NCI-H2196 treated with DMSO at 0.1 percent for 48 hours (cell line): ENCODE measurements around the gene IFFO2.

Experiments
- DNase-seq: peaks from one replicate; lab custom pipeline; 2025; ENCODE audit not compliant: unreplicated experiment; lab: John Stamatoyannopoulos, UW

Gene IFFO2

DNA sequence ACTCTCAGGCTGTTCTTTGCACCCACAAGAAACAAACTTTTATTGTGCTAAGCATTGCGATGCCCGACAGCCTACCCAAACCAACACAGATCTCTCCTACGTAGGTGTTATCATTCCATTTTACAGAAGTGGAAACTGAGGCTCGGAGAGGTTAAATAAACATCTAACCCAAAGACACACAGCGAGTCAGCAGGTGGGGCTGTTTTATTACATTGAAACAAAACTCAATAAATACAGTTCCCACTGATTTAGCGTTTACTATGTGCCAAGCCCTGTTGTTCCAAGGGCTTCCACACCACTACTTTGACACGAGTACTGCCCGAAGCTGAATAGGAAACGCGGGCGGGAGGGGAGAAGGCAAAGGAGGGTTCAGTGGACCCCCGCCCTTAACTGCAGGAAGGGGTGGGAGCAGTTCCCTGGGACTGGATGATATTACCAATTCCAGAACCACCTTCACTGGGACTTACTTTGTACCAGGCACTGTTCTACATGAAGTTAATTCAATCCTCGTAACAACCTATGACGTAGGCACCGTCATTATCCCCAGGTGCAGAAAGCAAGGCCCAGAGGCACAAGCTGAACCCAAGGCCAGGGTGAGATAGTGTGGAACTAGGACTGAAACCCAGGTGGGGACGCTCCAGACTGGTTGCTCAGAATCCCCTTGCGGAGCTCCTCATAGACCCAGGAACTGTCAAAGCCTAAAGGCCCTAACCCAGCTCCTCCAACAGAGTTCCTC, 34.8 kb downstream of the IFFO2 start:
- DNase-seq = no peak

DNA sequence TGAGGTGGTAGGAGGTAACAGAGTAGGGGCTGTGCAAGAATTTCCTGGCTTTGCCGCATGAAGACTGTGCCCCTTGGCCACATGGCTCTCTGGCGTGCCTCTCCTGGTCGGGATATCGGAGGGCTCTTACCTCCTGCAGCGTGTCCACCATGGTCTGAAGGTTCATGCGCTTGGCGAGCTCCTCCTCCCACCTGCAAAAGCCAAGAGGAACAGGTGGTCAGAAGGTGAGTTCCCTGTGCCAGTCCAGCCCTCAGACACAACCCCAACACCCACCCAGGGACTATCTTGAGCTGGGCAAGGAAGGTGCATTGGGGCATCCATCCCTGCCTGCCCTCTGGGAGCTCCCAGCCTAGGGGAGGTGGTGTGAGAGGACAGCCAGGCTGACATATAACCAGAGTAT, 35.5 kb downstream of the IFFO2 start:
- no peak for DNase-seq

DNA sequence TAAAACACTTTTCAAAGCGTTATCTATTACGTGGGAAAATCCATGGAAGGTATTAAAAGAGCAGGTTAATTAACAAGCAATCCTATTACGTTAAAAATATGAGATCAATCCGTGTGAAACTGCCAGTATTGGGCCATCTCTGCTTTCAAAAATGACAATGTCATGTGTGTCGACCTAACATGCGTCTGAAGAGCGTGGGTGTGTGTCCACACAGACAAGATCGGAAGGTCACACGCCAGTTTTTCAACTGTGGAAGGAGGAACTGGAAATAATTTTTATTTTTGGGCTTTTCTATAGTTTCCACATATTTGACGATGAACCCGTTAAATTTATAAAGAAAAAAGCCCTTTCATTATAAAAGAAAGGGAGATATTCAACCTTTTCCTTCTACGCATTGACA, 36.5 kb downstream of the IFFO2 start:
- no peak for DNase-seq

DNA sequence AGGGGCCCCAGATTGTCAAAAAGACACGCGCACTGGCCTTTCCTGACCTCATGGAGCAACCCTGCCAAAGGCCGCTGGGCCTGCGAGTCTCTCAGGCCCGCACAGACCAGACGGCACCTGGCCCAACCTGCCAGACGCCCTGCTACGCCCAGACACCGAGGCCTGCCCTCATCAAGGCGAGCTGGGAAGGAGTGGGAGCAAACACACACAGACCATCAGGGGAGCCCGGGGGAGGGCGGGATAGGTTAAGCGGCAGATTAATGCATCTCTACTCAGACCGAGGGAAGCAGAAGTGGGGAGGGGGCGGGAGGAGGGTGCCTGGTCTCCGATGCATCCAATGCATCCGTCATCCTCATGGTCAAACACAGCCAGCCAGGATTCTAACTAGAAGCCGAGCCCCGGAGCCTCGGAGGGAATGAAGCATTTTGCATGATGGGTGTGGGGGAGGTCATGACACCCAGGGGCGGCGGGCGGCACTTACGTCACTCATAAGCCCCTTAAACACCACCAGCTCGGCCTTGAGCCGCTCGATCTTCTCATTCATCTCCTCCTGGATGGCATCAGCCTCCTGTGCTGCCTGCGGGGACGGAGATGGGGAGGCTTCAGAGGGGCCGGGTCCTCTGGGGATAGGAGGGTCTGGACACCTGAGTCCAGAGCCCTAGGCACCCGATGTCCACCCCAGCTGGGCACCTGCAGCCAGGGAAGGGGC, 37.1 kb downstream of the IFFO2 start:
- no peak for DNase-seq

DNA sequence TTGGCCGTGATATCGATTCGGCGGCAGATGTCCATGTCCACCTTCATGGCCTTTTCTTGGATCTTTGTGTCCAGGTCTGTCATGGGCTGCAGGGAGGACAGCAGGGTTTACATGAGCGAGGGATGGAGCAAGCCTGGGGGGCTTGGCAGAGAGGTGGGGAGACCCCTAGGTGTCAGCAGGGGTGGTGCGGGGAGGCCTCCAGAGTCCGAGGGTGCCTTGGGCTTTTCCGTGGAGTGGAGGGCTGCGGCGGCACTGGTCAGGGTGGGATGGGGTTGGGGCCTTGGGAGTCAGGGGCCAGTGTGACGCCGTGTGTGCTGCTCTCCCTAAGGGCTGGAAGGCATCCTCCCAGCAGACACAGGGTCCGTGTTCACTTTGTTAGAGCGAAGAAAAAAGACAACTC, 38.1 kb downstream of the IFFO2 start:
- DNase-seq = no peak

DNA sequence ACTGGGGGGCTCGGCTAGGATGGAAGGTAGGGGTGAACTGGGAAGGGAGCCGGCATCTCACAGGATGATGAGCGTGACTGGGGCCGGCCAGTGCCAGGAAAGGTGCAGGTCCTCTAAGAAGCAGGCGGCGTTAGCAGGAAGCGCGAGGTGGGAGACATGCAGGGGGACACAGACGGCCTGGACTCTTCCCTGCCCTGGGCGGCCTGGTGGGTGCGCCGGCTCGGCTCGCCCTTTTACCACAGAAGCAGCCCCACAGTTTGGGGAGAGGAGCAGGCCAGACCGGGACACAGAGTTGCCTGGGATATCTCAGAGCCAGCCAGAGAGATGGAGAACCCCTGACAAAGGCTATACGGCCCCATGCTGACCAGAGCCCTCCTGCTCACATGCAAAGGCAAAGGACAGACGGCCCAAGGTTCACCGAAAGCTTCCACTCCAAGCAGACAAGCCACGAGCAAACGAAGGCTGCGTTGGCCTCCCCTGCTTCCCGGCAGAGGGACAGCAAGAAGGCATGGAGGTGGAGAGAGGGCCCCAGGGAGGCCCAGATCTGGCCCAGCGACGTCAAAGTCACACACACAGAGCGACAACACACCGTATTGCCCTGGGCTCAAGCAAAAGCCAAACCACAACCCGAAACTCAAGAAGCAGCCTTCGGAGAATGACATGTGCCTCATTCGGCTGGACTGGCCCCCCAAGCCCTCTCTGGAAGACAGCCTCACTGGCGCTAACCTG, 39.2 kb downstream of the IFFO2 start:
- DNase-seq = no peak

DNA sequence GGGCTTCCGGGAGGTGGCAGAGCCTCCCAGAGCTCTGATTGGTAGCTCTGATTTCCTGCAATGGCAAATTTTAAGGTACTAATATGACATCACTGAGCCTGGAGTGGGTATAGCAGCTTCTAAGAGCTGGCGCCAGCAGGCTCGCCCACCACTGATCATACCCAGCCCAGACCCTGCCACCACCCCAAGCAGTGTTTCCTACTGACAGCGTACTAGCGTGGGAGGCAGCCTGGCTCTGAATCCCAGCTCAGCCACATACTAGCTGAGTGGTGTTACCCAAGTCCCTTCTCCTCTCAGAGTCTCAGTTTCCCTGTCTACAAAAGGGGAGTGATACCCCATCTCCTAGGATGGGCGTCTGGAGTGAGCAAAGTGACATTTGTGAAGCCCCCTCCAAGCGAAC, 41.1 kb downstream of the IFFO2 start:
- DNase-seq = no peak

DNA sequence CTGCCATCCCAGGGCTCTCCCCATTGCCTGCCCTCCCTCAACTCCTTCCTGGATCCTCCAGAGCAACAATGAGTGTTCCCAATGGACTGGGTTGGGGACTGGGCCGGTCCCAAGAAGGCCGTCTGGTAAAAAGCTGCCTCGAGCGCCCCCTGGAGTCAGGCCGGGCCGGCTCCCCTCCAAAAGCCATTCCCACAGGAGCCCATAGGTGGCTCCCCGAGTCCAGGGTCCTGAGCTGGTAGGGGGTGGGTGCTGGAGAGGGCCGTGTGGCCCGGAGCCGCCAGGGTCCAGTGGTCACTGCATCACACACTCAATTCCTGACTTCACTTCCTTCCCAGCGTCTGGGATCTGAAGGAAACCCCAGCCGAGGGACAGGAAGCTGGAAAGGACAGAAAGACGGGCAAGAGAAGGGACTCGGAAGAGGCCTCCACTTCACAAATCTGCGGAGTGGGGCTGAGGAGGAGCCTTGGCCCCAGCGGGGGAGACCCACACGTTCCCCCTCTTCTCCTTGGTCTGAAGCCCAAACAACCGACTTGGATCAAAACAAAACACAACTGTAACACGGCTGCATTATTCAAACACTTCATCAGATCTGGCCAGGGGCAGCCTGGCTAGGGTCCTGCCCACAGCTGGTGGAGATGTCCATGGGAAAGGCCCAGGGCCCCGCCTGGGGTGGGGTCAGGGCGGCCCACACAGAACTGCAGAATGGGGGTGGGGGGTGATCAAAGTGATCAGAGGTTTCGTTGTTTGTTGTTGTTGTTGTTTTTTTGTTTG, 43.2 kb downstream of the IFFO2 start:
- no peak for DNase-seq

DNA sequence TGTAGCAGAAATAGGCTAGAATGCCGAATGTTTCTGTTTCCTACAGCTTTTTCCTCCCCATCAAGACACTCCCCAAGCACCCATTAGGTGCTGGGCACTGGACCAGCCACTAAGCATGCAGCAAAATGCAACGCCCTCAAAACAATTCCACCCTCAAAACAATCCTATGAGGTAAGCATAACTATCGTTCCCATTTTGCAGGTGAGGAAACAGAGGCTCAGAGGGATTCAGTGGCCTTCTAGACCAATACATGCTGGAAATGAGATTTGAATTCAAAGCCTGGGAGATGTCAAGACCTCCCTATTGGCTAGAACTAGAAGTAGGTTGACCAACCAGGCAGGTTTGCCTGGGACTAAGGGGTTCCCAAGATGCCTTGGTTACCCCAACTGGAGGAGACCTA, 43.9 kb downstream of the IFFO2 start:
- no peak for DNase-seq

DNA sequence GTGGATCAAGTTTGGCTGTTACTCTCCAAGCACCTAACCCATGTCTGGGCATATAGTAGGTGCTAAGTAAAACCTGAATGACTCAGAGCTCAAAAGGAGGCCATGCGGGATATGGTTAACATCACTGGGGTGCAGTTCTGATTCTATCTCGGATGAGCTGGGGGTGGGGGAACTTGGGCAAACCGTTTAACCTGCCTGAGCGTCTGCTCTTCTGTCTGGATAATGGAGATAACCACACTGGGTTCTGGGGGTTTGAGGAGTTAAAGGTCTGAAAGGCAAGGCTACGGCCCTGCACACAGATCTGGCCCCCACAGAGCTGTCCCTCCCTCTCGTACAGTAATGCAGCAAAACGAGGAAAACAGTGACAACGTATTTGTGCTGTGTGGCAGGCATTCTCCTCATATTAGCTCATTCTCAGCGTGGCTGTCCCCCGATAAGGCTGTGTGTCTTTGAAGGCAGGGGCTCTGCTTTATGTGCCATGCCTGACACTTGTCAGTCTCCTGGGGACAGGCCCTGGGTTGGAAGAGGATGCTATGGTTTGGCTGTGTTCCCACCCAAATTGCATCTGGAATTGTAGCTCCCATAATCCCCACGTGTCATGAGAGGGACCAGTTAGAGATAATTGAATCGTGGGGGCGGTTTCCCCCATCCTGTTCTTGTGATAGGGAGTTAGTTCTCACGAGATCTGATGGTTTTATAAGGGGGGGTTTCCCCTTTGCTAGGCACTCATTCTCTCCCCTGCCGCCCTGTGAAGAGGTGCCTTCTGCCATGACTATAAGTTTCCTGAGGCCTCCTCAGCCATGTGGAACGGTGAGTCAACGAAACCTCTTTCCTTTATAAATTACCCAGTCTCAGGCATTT, 47.3 kb downstream of the IFFO2 start:
- DNase-seq = no peak

DNA sequence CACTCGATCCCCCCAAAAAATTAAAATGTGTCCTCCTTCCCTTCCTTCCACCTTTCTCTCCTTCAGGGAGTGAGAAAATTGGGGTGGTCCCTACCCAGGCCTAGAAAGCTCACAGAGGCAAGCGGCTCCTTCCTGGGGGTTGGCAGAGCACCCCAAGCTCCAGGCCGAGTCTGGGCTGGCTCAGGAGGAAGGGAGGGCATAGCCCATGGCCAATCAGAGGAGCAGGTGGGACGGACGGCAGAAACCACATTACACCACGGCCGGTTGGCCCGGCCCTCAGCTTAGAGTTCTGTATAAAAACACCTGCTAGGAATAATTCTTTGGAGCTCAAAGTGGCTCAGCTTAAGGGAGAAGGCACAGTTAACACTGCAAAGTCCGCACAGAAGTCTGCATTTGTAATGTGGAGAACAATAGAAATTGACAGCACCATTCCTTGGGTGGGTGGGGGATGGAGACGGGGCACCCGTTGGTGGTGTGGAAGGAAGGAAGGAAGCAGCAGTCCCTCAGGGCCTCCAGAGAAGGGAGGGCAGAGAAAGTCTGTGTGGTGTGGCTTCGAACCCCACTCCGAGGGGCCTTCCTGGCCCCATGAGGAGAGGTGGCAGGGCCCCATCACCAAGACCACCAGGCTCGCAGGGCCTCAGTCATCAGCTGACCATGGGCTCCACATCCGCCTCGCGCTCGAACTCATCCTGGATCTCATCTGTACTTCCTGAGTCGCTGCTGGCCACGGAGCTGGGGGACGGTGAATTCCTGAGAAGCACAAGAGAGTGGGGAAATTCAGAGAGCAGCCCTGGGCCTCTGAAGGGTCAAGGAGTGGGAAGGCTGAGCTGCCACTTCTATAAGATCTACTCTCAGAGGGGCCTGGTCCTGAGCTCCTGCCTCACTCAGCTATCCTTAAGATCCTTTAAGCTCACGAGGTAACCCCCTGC, 48.3 kb downstream of the IFFO2 start:
- DNase-seq = no peak

DNA sequence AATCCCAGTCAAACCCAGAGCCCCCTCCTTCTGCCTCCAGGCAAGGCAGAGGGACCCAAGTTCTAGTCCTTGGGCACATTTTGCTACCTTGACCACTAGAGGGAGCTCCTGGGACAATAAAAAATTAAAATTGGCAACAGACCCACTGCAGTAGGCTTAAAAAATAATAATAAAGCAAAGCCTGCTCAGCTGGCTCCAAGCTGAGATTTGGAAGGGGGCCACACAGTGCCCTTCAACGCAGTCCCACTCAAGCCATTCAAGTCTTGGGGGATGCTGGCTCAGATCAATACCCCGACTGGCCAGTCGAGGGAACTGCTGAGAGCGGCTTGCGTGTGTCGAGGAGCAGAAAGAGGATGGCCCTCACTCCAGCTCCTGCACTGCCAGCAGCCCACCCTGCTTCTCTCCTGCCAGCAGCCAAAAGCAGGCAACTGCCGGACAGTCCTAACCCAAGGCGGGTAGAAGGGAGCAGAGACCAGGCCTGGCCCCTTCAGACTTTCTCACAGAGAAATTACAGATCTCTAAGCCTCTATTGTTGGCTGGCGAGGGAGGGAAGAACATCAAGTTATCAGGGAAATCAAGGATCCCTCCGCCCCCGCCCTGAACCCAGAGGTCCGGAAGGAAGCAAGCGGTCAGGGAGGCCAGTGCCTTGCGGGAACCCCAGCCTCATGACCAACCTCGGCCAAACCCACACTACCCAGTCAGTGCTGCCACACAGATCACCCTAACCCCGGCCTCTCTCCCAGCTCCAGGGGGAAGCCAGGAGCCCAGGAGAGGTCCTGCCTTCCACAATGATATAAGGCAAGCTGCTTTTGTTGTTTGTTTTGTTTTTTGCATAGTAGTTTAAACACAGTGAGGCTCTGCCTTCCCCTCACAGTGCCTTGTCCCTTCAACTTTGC, 49.2 kb downstream of the IFFO2 start:
- no peak for DNase-seq

DNA sequence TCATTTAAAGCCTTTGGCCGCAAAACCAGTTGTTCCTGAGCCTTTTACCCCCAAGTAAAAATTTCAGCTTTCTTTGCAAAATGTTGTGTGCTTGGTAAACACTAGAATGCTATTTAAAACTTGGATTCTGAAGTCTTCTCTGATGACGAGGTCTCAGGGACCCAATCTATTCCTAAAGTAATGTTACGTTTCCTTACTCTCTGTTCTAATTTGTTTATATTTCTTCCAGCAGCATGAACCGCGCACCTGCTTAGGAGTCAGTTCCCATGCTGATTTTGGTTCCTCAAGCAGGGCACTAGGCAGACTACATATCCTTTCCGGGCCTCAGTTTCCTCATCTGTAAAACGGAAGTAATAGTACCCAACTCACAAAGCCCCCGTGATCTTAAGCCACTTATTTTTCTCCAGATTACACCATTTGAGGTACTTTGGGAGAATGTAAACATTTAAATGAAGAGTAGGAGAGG, 53.2 kb downstream of the IFFO2 start:
- DNase-seq = no peak

DNA sequence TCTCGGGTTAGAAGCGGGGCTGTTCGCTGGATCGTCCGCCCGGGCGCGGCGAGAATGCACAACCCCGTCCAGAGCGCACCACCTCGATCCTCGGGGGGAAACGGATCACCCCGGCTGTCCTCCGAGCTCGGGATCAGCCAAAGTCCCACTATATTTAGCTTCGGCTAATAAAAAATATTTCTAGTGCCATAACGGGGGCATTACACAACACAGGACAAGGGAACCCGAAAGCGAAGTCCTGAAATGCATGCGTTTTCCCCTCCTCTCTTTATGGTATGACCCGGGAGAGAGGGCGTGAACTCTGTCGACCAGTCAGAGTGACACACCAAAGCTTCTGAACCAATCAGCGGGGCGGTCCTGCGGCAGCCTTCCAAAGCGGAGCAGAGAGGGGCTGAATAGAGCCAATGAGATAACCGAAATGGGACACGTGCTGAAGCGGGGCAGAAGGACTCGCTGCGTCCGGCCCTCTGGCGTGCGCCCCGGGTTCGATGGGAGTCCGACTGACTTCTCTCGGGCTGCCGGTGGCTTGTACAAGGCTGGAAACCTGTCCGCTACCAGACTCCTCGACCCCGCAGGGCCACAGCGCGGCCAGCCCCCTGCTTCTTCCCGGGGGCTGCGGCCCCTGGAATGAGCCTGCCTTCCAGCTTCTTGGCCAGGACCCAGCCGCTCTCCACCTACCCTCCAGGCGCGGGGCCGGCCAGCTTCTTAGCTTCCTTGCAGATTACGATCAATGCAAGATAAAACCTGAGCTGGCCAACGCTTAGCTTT, 53.8 kb downstream of the IFFO2 start, which contains the start of gene ALDH4A1:
Gene ALDH4A1 (minus strand): TSS at position 33 of the 768 bp plus-strand sequence. CDS start 32 bp downstream, at position 1.
- peak; percentile 71 for DNase-seq

DNA sequence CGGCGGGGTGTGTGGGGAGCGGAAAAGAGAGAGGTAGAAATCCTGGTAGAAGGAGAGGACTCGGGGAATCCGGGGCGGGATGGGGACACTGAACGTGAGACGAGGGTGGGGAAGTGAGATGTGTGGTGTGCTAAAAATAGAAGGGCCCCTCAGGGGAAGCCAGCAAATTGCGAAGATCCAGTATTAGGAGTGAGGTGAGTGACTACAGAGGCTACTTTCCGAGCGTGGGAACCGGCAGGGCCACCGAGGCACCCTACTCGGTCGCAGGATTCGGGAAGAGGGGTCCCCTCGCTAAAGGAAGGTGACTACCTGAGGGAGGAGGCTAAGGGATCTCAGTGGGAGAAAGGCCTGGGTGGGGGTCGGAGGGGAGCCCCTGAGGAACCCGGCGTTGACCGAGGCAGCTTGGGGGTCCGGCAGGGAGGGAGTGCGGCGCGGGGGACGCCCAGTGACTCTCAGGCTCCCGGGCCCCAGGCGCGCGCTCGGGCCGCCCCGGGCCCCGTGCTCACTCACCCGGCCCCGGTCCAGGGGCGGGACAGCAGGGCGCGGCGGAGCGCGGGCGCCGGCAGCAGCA, 54.4 kb downstream of the IFFO2 start:
- no peak for DNase-seq

DNA sequence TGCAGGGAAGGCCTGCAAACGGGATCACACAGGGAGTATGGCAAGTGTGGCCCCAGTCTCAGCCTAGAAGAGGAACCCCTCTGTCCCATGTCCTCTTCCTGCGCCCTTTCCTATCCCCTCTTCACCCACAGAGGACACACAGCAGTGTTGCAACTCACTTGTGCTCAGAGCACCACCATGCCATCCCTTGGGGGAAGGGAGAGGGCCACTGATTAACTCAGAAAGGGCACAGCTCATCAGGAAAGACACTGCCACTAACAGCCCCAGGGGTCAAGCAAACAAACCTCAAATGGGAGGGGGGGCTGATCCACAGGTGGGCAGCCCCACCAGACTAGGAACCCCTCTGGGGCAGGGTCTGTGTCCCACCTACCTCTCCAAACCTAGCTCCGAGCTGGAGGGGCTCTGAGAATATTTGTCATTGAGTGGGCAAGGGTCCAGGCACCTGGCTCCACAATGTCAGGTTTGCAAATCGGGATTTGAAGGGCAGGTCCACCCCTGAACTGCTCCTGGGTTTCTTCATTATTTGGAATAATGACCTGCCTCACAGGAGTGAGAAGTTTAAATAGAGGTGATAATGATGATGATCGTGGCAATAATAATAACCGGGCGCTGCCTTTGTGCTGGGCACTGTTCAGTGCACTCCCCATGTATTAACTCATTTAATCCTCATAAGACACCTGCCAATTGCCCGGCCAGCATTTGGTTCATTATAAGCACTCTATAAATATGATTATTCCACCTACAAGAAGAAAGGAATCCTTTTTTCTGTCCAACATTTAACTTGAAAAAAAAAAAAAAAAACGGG, 55.1 kb downstream of the IFFO2 start:
- DNase-seq = no peak
